Measurements from ENCODE around the gene FUT2.
"Not testable (repeated sequence)": the region's sequence is repeated elsewhere in the genome, so short reads cannot be mapped to it uniquely, and the experiment has no call there.

Gene FUT2

DNA sequence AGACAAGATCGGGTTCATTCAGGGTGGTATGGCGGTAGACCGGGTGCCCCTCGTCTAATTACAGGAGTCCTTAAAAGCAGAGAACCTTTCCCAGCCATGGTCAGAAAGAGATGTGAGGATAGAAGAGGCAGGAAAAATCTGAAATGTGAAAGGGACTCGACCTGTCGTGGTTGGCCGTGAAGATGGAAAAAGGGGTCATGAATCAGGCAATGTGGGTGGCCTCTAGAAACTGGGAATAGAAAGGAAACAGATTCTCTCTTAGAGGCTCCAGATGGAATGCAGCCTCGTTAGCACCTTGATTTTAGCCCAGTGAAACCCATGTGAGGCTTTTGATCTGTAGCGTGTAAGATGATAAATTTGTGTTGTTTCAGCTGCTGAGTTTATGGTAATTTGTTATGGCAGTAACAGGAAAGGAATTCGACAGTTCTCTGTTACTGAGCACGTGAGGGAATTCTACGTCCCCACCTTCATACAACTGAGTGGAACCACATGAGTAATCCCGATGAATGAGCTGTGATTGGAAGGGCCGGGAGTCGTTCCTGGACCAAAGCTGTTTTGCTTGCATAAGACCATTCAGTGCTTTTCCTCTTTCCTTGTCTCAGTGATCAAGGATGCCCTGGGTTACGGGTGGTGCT is 38.8 kb upstream of the FUT2 start:
- no peak for DNase-seq (ENCODE audit: low read depth, low spot score)
- Histone ChIP-seq H3K27ac (no peak overlapping the region), H3K9ac (ENCODE audit: insufficient read length) (peak overlapping the region; percentile 17), H3K36me3 (ENCODE audit: insufficient read depth, low read length) (no peaks in the 10 kb centered on the region), H3K9me3 (ENCODE audit: low read depth, low read length) (no peaks in the 10 kb centered on the region), H3K4me3 (no peak overlapping the region)
- TF ChIP-seq EZH2 (IDR thresholded peaks at IDR 0.05) (no peak), POLR2AphosphoS5 (IDR thresholded peaks at IDR 0.05; ENCODE audit: borderline replicate concordance, low read depth, low read length) (no peak), FOXP2 (optimal IDR thresholded peaks at IDR 0.05; ENCODE audit: control extremely low read depth, extremely low read length, insufficient read depth) (no peak)

DNA sequence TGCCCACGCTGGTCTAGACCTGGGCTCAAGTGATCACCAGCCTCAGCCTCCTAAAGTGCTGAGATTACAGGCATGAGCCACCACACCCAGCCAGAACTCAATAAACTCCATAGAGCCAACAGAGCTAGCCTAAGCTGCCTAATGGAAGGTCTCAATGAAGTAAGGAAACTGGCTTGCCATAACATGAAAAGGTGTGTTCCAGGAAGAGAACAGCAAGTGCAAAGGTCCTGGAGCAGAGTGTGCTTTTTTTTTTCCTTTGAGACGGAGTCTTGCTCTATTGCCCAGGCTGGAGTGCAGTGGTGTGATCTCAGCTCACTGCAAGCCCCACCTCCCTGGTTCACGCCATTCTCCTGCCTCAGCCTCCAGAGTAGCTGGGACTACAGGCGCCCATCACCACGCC is 37.9 kb upstream of the FUT2 start:
- H3K9me3 ChIP-seq (ENCODE audit: low read depth, low read length); H3K36me3 ChIP-seq (ENCODE audit: insufficient read depth, low read length); H3K4me3 ChIP-seq; DNase-seq (ENCODE audit: low read depth, low spot score); H3K9ac ChIP-seq (ENCODE audit: insufficient read length); H3K27ac ChIP-seq: not testable (repeated sequence)

DNA sequence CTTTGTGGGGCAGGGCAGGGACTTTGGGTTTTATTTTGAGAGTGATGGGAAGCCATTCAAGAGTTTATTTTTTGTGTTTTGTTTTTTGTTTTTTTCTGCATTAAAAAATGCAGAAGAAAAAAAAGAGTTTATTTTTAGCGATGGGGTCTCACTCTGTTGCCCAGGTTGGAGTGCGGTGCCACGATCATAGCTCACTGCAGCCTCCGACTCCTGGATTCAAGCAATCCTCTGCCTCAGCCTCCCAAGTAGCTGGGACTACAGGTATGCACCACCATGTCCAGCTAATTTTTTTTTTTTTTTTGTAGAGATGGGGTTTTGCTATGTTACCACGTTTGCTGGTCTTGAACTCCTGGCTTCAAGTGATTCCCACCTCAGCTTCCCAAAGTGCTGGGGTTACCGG is 37.3 kb upstream of the FUT2 start:
- DNase-seq (ENCODE audit: low read depth, low spot score) = no peak
- TF ChIP-seq FOXP2 (optimal IDR thresholded peaks at IDR 0.05; ENCODE audit: control extremely low read depth, extremely low read length, insufficient read depth) = no peak
- TF ChIP-seq POLR2AphosphoS5 (IDR thresholded peaks at IDR 0.05; ENCODE audit: borderline replicate concordance, low read depth, low read length) = no peak
- TF ChIP-seq EZH2 (IDR thresholded peaks at IDR 0.05) = no peak
- Histone ChIP-seq H3K27ac (no peak overlapping the region), H3K9ac (ENCODE audit: insufficient read length) (no peak overlapping the region), H3K4me3 (no peak overlapping the region), H3K9me3 (ENCODE audit: low read depth, low read length) (no peaks in the 10 kb centered on the region), H3K36me3 (ENCODE audit: insufficient read depth, low read length) (no peaks in the 10 kb centered on the region)

DNA sequence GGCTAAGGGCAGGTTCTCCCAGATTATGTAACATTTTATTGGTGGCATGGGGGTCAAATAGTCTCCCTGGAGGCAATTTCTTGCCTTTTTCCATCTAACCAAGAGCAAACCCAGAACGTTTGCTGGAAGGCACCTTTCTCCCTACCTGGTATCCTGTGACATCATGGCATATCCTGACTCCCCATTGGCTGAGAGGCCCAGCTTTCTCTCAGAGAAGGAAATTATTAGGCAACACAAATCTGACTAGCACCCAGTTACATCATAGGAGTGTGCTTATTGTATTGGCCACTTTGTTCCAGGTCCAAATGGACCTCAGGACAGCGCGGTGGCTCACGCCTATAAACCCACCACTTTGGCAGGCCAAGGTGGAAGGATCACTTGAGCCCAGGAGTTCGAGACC is 36.0 kb upstream of the FUT2 start:
- H3K4me3 ChIP-seq = no peak overlapping the region
- no peaks in the 10 kb centered on the region for H3K36me3 ChIP-seq (ENCODE audit: insufficient read depth, low read length)
- no peak overlapping the region for H3K9ac ChIP-seq (ENCODE audit: insufficient read length)
- no peak overlapping the region for H3K27ac ChIP-seq
- no peak for DNase-seq (ENCODE audit: low read depth, low spot score)
- no peaks in the 10 kb centered on the region for H3K9me3 ChIP-seq (ENCODE audit: low read depth, low read length)
- TF ChIP-seq POLR2AphosphoS5 (IDR thresholded peaks at IDR 0.05; ENCODE audit: borderline replicate concordance, low read depth, low read length) = no peak
- TF ChIP-seq EZH2 (IDR thresholded peaks at IDR 0.05) = no peak
- TF ChIP-seq FOXP2 (optimal IDR thresholded peaks at IDR 0.05; ENCODE audit: control extremely low read depth, extremely low read length, insufficient read depth) = no peak

DNA sequence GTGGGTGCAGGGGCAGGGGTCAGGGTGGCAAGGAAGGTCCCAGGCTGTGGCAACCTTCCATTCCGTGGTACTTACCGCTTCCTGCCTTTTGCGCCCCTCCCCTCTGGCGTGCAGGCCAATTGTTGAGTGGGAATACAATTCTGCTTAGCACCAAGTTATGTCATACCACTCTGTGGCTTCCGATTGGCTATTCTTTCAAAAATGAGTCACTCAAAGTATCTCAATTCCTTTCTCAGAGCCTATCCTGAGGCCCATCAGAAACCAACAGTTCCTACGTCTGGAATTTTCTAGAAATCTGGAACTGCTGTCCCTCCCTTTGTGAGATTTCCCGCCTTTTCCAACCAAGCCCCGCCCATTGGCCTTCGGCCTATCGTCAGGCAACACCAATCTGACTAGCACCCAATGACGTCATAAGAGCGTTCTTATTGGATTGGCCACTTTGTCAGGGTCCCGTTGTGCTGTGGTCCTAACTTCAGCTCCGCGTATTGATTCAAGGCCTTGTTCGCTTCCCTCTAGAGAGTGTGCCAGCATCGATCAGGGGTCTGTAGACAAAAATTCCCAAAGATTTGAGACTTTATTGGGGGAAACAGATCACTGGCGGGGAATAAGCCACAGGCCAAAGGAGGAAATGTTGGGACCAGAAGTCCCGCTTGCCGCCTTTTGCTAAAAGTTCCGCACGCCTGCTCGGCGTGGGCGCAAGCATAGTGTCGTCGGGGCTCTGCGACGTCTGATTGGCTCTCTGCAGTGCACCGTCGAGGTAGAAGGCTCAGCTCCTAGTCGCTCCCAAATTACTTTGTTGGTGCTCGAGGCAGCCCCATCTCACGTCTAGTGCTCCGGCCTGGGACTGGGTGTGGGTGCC is 34.7 kb upstream of the FUT2 start:
- no peak overlapping the region for H3K9ac ChIP-seq (ENCODE audit: insufficient read length)
- H3K36me3 ChIP-seq (ENCODE audit: insufficient read depth, low read length) = no peaks in the 10 kb centered on the region
- no peak for DNase-seq (ENCODE audit: low read depth, low spot score)
- 0 out of 2 replicates have a peak overlapping the region, but pooled peaks have one; percentile 19 for H3K27ac ChIP-seq
- H3K9me3 ChIP-seq (ENCODE audit: low read depth, low read length) = no peaks in the 10 kb centered on the region
- H3K4me3 ChIP-seq = no peak overlapping the region
- TF ChIP-seq FOXP2 (optimal IDR thresholded peaks at IDR 0.05; ENCODE audit: control extremely low read depth, extremely low read length, insufficient read depth) (no peak), POLR2AphosphoS5 (IDR thresholded peaks at IDR 0.05; ENCODE audit: borderline replicate concordance, low read depth, low read length) (no peak), EZH2 (IDR thresholded peaks at IDR 0.05) (no peak)

DNA sequence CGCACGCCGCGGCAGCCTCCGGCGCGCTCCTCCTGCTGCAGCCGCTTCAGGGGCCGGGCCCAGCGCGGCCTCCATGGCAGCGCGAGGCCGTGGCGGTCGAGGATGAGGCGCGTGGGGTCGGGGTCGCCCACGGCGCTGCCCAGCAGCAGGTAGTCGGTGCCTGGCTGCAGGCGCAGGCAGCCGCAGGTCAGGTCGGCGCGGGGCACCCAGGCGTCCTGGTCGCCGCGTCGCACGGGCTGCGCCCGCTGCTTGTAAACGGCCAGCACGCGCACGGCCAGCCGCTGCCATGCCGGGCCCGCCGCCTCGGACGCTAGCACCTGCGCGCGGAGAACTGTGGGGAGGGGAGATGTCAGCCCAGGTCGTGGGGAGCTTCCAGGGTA is 34.1 kb upstream of the FUT2 start:
- no peak for TF ChIP-seq EZH2 (IDR thresholded peaks at IDR 0.05)
- TF ChIP-seq POLR2AphosphoS5 (IDR thresholded peaks at IDR 0.05; ENCODE audit: borderline replicate concordance, low read depth, low read length) = no peak
- no peak for TF ChIP-seq FOXP2 (optimal IDR thresholded peaks at IDR 0.05; ENCODE audit: control extremely low read depth, extremely low read length, insufficient read depth)
- no peak overlapping the region for H3K4me3 ChIP-seq
- no peaks in the 10 kb centered on the region for H3K9me3 ChIP-seq (ENCODE audit: low read depth, low read length)
- DNase-seq (ENCODE audit: low read depth, low spot score) = no peak
- no peaks in the 10 kb centered on the region for H3K36me3 ChIP-seq (ENCODE audit: insufficient read depth, low read length)
- no peak overlapping the region for H3K9ac ChIP-seq (ENCODE audit: insufficient read length)
- no peak overlapping the region for H3K27ac ChIP-seq

DNA sequence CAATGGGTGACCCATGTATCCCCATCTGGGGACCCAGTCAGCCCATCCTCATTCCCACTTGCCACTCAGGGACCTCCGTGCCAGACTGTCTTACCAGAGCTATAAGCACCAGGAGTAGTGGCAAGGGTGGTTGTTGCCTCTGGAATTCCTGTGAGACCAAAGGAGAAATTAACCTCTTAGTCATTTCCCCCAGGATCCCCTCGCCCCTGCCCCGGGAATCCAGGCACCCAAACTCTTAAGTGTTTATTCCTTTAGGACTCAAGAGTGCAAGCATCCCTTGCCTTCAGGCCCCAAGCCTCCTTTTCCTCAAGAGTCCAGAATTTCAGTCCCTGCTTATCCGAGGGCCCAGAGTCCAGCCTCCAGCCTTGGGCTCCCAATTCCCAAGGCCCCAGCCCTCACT is 32.1 kb upstream of the FUT2 start:
- no peaks in the 10 kb centered on the region for H3K36me3 ChIP-seq (ENCODE audit: insufficient read depth, low read length)
- H3K9me3 ChIP-seq (ENCODE audit: low read depth, low read length) = no peaks in the 10 kb centered on the region
- no peak overlapping the region for H3K9ac ChIP-seq (ENCODE audit: insufficient read length)
- TF ChIP-seq EZH2 (IDR thresholded peaks at IDR 0.05) (no peak), POLR2AphosphoS5 (IDR thresholded peaks at IDR 0.05; ENCODE audit: borderline replicate concordance, low read depth, low read length) (no peak), FOXP2 (optimal IDR thresholded peaks at IDR 0.05; ENCODE audit: control extremely low read depth, extremely low read length, insufficient read depth) (no peak)
- no peak overlapping the region for H3K4me3 ChIP-seq
- DNase-seq (ENCODE audit: low read depth, low spot score) = no peak
- no peak overlapping the region for H3K27ac ChIP-seq

DNA sequence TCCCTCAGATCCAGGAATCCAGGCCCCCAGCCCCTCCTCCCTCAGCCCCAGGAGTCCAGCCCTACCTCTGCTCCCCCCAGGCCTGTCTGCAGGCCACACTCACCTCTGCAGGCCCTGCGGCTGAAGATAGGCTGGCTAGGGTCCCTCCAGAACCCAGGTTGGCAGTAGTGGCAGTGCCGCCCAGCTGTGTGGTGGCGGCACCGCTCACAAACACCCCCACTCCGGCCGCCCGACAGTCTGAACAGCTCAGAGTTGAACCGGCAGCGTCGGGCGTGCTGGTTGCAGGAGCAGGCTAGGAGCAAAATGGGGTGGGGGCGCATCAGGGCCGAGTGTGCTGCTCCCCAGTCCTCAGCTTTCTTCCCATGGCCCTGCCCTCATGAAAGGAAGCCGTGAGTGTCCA is 31.3 kb upstream of the FUT2 start:
- no peak overlapping the region for H3K27ac ChIP-seq
- no peak for DNase-seq (ENCODE audit: low read depth, low spot score)
- H3K9me3 ChIP-seq (ENCODE audit: low read depth, low read length) = no peaks in the 10 kb centered on the region
- H3K9ac ChIP-seq (ENCODE audit: insufficient read length) = no peak overlapping the region
- H3K4me3 ChIP-seq = no peak overlapping the region
- H3K36me3 ChIP-seq (ENCODE audit: insufficient read depth, low read length) = no peaks in the 10 kb centered on the region
- TF ChIP-seq FOXP2 (optimal IDR thresholded peaks at IDR 0.05; ENCODE audit: control extremely low read depth, extremely low read length, insufficient read depth) = no peak
- no peak for TF ChIP-seq EZH2 (IDR thresholded peaks at IDR 0.05)
- no peak for TF ChIP-seq POLR2AphosphoS5 (IDR thresholded peaks at IDR 0.05; ENCODE audit: borderline replicate concordance, low read depth, low read length)

Measured in SK-N-MC (cell line).